Measurements from ENCODE around the gene INF2. TPM values are rescaled to one million over a fixed set of nuclear protein-coding genes. Genes with fewer than 3 reads are reported as not detected.

The INF2 gene
- total RNA-seq, 3 donors from 2014 or later = 132 to 216 (median 176) TPM

DNA sequence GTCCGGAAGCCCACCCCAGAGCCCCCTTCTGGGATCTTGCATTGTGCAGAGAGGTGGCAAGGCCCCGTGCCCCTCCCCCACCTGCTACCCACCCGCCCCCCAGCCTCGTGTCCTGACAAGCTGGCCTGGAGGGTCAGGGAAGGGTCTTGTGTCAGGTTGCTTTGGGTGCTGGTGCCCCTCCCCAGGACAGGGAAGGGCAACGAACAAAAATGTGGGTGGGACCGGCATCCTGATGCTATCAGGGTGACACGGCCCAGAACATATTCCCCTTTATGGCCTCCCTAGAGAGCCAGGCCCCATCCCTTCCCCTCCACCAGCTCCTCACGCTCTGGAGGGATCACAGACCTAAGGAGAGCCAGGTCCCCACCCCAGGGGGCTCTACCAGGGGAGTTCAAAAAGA, 46.1 kb upstream of the INF2 start:
- Histone ChIP-seq H3K9me3 (no peaks in the 10 kb centered on the region), H3K36me3 (ENCODE audit: low read depth) (no peaks in the 10 kb centered on the region), H3K4me1 (ENCODE audit: low read depth) (no peaks in the 10 kb centered on the region), H3K4me3 (no peak overlapping the region)
- TF ChIP-seq, protein P1, sequence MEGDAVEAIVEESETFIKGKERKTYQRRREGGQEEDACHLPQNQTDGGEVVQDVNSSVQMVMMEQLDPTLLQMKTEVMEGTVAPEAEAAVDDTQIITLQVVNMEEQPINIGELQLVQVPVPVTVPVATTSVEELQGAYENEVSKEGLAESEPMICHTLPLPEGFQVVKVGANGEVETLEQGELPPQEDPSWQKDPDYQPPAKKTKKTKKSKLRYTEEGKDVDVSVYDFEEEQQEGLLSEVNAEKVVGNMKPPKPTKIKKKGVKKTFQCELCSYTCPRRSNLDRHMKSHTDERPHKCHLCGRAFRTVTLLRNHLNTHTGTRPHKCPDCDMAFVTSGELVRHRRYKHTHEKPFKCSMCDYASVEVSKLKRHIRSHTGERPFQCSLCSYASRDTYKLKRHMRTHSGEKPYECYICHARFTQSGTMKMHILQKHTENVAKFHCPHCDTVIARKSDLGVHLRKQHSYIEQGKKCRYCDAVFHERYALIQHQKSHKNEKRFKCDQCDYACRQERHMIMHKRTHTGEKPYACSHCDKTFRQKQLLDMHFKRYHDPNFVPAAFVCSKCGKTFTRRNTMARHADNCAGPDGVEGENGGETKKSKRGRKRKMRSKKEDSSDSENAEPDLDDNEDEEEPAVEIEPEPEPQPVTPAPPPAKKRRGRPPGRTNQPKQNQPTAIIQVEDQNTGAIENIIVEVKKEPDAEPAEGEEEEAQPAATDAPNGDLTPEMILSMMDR (IDR thresholded peaks at IDR 0.05) = no peak
- intact Hi-C loops (cut with DNase I, micrococcal nuclease) = loop anchor here in 1 of 2 donors (10.0 kb wide), 1 partner anchor 509 kb away; the partner anchor contains the start of gene KIF26A
- DNase-seq = no peak
- ATAC-seq = no peak

- intact Hi-C loops (cut with DNase I, micrococcal nuclease) = loop anchor here in 1 of 2 donors (10.0 kb wide), 1 partner anchor 509 kb away; the partner anchor contains the start of gene KIF26A
- no peaks in the 10 kb centered on the region for H3K9me3 ChIP-seq
- ATAC-seq (no peak), DNase-seq (no peak)
- TF ChIP-seq, protein P1 (IDR thresholded peaks at IDR 0.05) = no peak
- H3K36me3 ChIP-seq (ENCODE audit: low read depth) = no peaks in the 10 kb centered on the region
- H3K4me3 ChIP-seq = no peak overlapping the region
- H3K4me1 ChIP-seq (ENCODE audit: low read depth) = no peaks in the 10 kb centered on the region
Observed at GRCh38 chr14:104644091-104644635, 45.3 kb upstream of the INF2 start.

GRCh38 chr14:104644656-104645378, 44.6 kb upstream of the INF2 start:
- Histone ChIP-seq H3K9me3 (no peaks in the 10 kb centered on the region), H3K4me1 (ENCODE audit: low read depth) (no peaks in the 10 kb centered on the region), H3K4me3 (no peak overlapping the region), H3K36me3 (ENCODE audit: low read depth) (no peaks in the 10 kb centered on the region)
- ATAC-seq (no peak), DNase-seq (no peak)
- intact Hi-C loops (cut with DNase I, micrococcal nuclease) = loop anchor here in 1 of 2 donors (10.0 kb wide), 1 partner anchor 510 kb away; the partner anchor contains the start of gene KIF26A
- TF ChIP-seq, protein P1 (IDR thresholded peaks at IDR 0.05) = no peak

DNA sequence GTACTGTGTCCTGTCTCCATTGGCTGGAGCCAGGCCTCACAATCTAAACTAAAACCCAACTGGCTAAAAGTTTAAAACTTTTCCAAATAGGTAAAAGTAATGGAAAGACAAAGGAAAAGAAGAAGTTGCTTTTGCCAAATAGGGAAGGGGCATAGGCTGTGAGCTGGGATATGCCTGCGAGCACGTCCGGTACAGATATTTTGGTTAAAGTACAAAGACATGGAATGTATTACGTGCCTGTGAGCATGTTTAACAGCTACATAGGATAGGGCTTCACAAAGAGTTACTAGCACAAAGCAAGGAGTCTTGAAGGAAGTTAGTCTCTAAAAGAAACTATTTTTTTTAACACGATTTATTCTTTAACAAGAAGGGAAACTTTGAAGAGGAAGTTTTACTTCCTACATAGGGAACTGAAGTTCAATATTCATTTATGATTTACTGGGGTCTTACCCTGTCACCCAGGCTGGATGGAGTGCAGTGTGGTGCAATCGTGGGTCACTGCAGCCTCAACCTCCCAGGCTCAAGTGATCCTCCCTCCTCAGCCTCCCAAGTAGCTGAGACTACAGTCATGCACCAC, 41.9 kb upstream of the INF2 start:
- TF ChIP-seq, protein P1 (IDR thresholded peaks at IDR 0.05) = no peak
- no peaks in the 10 kb centered on the region for H3K9me3 ChIP-seq
- H3K36me3 ChIP-seq (ENCODE audit: low read depth) = no peaks in the 10 kb centered on the region
- H3K4me1 ChIP-seq (ENCODE audit: low read depth) = peaks cover 6% of the 10 kb centered on the region
- no peak overlapping the region for H3K4me3 ChIP-seq
- DNase-seq (no peak), ATAC-seq (no peak)
- intact Hi-C loops (cut with DNase I, micrococcal nuclease) = loop anchor here in 1 of 2 donors (10.0 kb wide), 1 partner anchor 513 kb away; the partner anchor contains the start of gene KIF26A

DNA sequence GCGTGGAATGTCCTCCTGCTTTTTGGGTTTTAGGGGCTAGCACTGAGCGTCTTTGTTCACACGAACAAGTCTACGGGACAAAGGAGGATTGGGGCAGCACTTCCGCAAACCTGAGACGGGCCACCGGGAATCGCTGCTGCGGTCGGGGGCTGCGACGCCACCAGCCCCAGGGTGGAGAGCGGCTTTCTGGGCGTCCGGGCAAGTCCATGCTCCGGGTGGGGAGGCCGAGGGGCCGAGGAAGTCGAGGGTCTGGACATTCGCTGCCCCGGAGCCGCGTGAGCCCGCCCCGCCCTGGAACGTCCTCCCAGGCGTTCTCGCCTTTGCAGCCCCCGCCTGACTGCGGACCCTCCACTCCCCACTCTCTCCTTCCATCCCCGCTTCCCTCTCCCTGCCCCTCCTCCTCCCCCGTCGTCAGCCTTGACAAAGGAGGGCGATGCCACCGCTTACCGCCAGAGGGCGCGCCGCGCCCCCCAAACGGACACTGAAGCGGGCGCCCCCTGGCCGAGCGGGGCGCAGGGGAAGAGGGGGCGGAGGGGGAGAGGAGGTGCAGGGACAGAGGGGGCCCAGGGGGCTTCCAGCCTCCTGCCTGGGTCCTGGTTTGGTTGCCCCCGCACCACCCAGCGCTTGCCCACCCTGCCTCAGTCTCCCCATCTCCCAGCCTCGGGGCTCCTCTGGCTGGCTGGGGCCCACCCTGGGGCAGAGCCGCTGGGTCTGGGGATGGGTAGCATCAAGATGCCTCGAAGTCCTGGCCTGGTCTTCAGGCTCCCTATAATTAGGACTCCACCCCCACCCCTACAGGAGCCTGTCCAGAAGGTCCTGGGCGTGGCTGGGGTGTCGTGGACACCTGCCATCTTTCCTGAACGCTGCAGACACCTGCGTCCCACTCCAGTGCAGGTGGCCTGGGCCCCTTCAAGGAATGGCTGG, 39.1 kb upstream of the INF2 start:
- Histone ChIP-seq H3K4me3 (no peak overlapping the region), H3K4me1 (ENCODE audit: low read depth) (peaks cover 6% of the 10 kb centered on the region), H3K9me3 (no peaks in the 10 kb centered on the region), H3K36me3 (ENCODE audit: low read depth) (no peaks in the 10 kb centered on the region)
- ATAC-seq = peak; percentile 93
- intact Hi-C loops (cut with DNase I, micrococcal nuclease) = loop anchor here (5.0 kb wide), 1 partner anchor 57 kb away; no protein-coding TSS in a partner anchor
- DNase-seq = peak in 2 of 3 donors; percentile 79 to 82
- TF ChIP-seq, protein P1 (IDR thresholded peaks at IDR 0.05) = peak; percentile 94
